ENCODE results near the gene TMEM184B.

TMEM184B gene

GRCh38 chr22:38230108-38230825 is 42.5 kb downstream of the TMEM184B start:
- Histone ChIP-seq H3K4me1 (ENCODE audit: control insufficient read depth in 5 of 5, insufficient read depth in 5 of 5, low read length in 5 of 5) (peaks cover 23 to 73% (median 65%) of the 10 kb centered on the region in 5 donors), H3K9me3 (ENCODE audit: control insufficient read depth in 5 of 5, low read length in 5 of 5) (no peaks in the 10 kb centered on the region), H3K9ac (ENCODE audit: low read length in 5 of 5) (peak overlapping the region in 1 of 5 donors; percentile 2), H3K27ac (ENCODE audit: low read depth, low read length) (peak overlapping the region; percentile 71), H3K4me3 (ENCODE audit: low read depth in 1 of 5, low read length in 5 of 5) (no peak overlapping the region), H3K27me3 (ENCODE audit: control insufficient read depth in 5 of 5, insufficient read depth in 4 of 5, low read length in 5 of 5) (no peaks in the 10 kb centered on the region), H3K36me3 (ENCODE audit: control insufficient read depth in 5 of 5, insufficient read depth in 5 of 5, low read length in 5 of 5) (peaks cover 0 to 83% (median 67%) of the 10 kb centered on the region in 5 donors)

- peaks cover 20 to 62% (median 53%) of the 10 kb centered on the region in 5 donors for H3K4me1 ChIP-seq (ENCODE audit: control insufficient read depth in 5 of 5, insufficient read depth in 5 of 5, low read length in 5 of 5)
- H3K4me3 ChIP-seq (ENCODE audit: low read depth in 1 of 5, low read length in 5 of 5) = no peak overlapping the region
- H3K27me3 ChIP-seq (ENCODE audit: control insufficient read depth in 5 of 5, insufficient read depth in 4 of 5, low read length in 5 of 5) = no peaks in the 10 kb centered on the region
- H3K27ac ChIP-seq (ENCODE audit: low read depth, low read length) = peak overlapping the region; percentile 92
- H3K36me3 ChIP-seq (ENCODE audit: control insufficient read depth in 5 of 5, insufficient read depth in 5 of 5, low read length in 5 of 5) = peaks cover 0 to 82% (median 67%) of the 10 kb centered on the region in 5 donors
- peak overlapping the region in 3 of 5 donors; percentile 21 to 57 (median 28) for H3K9ac ChIP-seq (ENCODE audit: low read length in 5 of 5)
- no peaks in the 10 kb centered on the region for H3K9me3 ChIP-seq (ENCODE audit: control insufficient read depth in 5 of 5, low read length in 5 of 5)
Measured at GRCh38 chr22:38228873-38229740, 43.7 kb downstream of the TMEM184B start.

GRCh38 chr22:38228326-38228872 is 44.4 kb downstream of the TMEM184B start:
- Histone ChIP-seq H3K9me3 (ENCODE audit: control insufficient read depth in 5 of 5, low read length in 5 of 5) (no peaks in the 10 kb centered on the region), H3K9ac (ENCODE audit: low read length in 5 of 5) (peak overlapping the region in 2 of 5 donors; percentile 28 to 57), H3K4me1 (ENCODE audit: control insufficient read depth in 5 of 5, insufficient read depth in 5 of 5, low read length in 5 of 5) (peaks cover 18 to 59% (median 51%) of the 10 kb centered on the region in 5 donors), H3K4me3 (ENCODE audit: low read depth in 1 of 5, low read length in 5 of 5) (no peak overlapping the region), H3K36me3 (ENCODE audit: control insufficient read depth in 5 of 5, insufficient read depth in 5 of 5, low read length in 5 of 5) (peaks cover 0 to 84% (median 69%) of the 10 kb centered on the region in 5 donors), H3K27ac (ENCODE audit: low read depth, low read length) (peak overlapping the region; percentile 92), H3K27me3 (ENCODE audit: control insufficient read depth in 5 of 5, insufficient read depth in 4 of 5, low read length in 5 of 5) (no peaks in the 10 kb centered on the region)

DNA sequence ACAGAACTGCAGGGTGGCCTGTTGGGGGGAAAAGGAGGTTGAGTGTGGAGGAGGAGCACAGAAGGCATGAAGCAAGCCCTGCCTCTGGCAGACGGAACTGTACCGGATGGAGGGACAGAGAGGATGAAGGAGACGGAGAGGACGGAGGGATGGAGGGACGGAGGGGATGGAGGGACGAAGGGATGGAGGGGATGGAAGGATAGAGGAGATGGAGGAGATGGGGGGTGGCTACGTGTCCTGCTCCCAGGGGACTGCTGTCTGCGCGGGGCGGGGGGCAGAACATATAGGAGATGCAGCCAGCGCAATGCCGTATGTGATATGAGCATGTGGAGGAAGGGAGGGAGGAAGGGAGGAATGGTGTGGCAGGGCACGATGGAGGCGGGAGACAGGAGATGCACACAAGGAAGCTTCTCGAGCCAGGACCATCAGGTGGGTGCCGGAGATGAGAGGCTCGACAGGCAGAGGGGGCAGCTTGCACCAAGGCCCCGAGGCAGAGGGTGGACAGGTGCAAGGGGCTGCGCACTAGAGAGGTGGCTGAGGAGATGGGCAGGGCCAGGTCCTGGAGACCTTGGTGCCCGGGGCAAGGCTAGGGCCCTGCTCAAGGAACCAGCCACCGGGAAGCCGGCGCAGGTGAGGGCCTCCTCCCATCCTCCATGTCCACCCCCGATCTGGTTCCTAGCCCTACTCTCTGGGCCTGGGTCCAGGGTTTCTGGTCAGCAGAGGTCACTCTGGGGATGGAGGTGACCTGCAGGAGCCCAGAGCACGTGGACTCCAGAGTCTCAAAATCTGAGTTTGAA is 45.8 kb downstream of the TMEM184B start:
- Histone ChIP-seq H3K4me3 (ENCODE audit: low read depth in 1 of 5, low read length in 5 of 5) (no peak overlapping the region), H3K9ac (ENCODE audit: low read length in 5 of 5) (no peak overlapping the region), H3K9me3 (ENCODE audit: control insufficient read depth in 5 of 5, low read length in 5 of 5) (no peaks in the 10 kb centered on the region), H3K27me3 (ENCODE audit: control insufficient read depth in 5 of 5, insufficient read depth in 4 of 5, low read length in 5 of 5) (no peaks in the 10 kb centered on the region), H3K36me3 (ENCODE audit: control insufficient read depth in 5 of 5, insufficient read depth in 5 of 5, low read length in 5 of 5) (peaks cover 0 to 79% (median 62%) of the 10 kb centered on the region in 5 donors), H3K27ac (ENCODE audit: low read depth, low read length) (no peak overlapping the region), H3K4me1 (ENCODE audit: control insufficient read depth in 5 of 5, insufficient read depth in 5 of 5, low read length in 5 of 5) (peaks cover 10 to 59% (median 50%) of the 10 kb centered on the region in 5 donors)

DNA sequence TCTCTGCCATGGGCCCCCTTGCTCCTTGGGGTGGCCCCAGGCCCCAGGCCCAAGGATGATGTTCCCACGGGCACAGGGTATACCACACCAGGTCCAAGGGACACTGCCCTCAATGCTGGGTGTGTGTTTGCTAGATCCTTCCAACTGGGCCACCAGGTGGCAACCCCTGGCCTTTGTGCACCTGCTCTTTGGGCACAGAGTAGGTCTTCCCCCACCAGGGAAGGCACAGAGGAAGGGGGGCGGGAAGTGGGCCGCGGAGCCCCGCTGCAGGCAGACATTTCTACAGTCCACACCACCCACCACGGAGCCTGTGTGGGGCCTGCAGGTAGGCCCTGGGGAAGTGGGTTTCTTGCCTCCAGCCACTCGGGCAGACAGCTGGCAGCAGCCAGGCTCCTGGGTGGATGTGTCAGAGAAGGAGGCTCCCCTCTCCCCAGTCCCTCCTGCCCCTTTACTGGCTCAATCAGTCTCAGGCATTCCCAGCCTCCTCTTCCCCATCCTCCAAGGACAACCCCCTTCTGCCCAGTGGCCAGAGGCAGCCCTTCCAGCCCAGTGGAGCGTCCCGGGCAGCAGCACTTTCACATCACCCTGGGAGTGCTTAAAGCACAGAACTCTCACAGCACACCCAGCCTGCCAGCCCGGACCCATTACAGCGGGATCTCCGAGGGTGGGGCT is 49.4 kb downstream of the TMEM184B start:
- Histone ChIP-seq H3K9ac (ENCODE audit: low read length in 5 of 5) (peak overlapping the region in 1 of 5 donors; percentile 9), H3K27ac (ENCODE audit: low read depth, low read length) (peak overlapping the region; percentile 16), H3K4me1 (ENCODE audit: control insufficient read depth in 5 of 5, insufficient read depth in 5 of 5, low read length in 5 of 5) (peaks cover 5 to 65% (median 56%) of the 10 kb centered on the region in 5 donors), H3K4me3 (ENCODE audit: low read depth in 1 of 5, low read length in 5 of 5) (no peak overlapping the region), H3K36me3 (ENCODE audit: control insufficient read depth in 5 of 5, insufficient read depth in 5 of 5, low read length in 5 of 5) (peaks cover 0 to 72% (median 60%) of the 10 kb centered on the region in 5 donors), H3K9me3 (ENCODE audit: control insufficient read depth in 5 of 5, low read length in 5 of 5) (no peaks in the 10 kb centered on the region), H3K27me3 (ENCODE audit: control insufficient read depth in 5 of 5, insufficient read depth in 4 of 5, low read length in 5 of 5) (no peaks in the 10 kb centered on the region)

DNA sequence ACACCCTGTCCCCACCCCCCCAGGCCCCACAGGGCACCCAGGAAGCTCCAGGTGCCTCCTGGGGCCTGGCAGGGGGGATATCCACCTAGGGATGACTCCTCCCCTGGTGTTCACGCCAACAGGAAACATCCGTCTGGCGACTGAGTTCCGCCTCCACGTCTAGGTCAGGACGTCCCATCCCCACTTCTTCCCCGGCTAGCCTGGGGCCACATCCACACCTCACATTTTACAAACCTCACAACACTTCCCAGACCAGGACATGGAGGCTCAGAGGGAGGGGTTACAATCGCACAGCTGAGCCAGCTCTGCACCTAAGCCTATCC is 50.1 kb downstream of the TMEM184B start:
- Histone ChIP-seq H3K9me3 (ENCODE audit: control insufficient read depth in 5 of 5, low read length in 5 of 5) (no peaks in the 10 kb centered on the region), H3K4me3 (ENCODE audit: low read depth in 1 of 5, low read length in 5 of 5) (no peak overlapping the region), H3K27ac (ENCODE audit: low read depth, low read length) (peak overlapping the region; percentile 16), H3K9ac (ENCODE audit: low read length in 5 of 5) (no peak overlapping the region), H3K4me1 (ENCODE audit: control insufficient read depth in 5 of 5, insufficient read depth in 5 of 5, low read length in 5 of 5) (peaks cover 3 to 65% (median 56%) of the 10 kb centered on the region in 5 donors), H3K36me3 (ENCODE audit: control insufficient read depth in 5 of 5, insufficient read depth in 5 of 5, low read length in 5 of 5) (peaks cover 0 to 66% (median 55%) of the 10 kb centered on the region in 5 donors), H3K27me3 (ENCODE audit: control insufficient read depth in 5 of 5, insufficient read depth in 4 of 5, low read length in 5 of 5) (no peaks in the 10 kb centered on the region)

DNA sequence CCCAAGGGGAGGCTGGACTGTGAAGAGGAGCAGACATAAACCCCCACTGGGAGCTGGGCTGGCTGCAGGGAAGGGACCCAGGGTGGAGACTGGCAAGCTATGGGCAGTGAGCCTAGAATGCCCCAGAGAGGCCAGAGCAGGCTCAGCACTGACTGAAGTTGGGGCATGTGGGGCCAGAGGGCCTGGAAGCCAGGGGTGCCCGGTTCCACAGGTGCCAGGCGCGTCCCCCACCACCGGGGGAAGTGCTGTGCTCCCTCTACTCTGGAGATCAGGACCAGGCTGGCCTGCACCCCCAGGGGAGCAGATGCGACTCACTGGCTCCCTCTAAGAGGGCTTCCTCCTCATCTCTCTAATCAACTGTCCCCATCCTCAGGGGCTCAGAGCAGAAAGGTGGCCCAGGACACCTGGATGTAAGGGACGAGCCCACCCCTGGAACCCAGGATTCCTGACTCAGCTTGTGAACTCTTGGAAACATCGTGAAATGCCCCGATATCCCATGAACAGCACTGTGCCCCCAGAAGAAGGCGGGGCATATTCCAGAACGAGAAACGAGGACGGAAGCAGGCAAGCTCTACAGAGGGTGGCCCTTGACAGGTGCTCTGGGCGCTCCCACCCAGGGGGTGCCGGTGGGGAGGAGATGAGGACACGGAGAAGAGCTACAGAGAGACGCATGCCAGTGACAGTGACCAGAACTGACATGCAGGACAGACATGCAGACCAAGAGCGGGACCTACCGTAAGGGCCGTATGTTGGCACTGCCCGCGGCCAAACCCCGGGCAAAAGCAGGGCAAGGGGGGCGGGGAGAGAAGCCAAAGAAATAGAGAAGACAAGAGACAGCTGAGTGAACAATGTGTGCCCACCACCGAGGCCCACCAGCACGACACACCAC is 50.7 kb downstream of the TMEM184B start:
- H3K36me3 ChIP-seq (ENCODE audit: control insufficient read depth in 5 of 5, insufficient read depth in 5 of 5, low read length in 5 of 5) = peaks cover 0 to 60% (median 51%) of the 10 kb centered on the region in 5 donors
- H3K4me1 ChIP-seq (ENCODE audit: control insufficient read depth in 5 of 5, insufficient read depth in 5 of 5, low read length in 5 of 5) = peaks cover 3 to 60% (median 54%) of the 10 kb centered on the region in 5 donors
- H3K27me3 ChIP-seq (ENCODE audit: control insufficient read depth in 5 of 5, insufficient read depth in 4 of 5, low read length in 5 of 5) = no peaks in the 10 kb centered on the region
- H3K27ac ChIP-seq (ENCODE audit: low read depth, low read length) = peak overlapping the region; percentile 16
- no peak overlapping the region for H3K4me3 ChIP-seq (ENCODE audit: low read depth in 1 of 5, low read length in 5 of 5)
- H3K9ac ChIP-seq (ENCODE audit: low read length in 5 of 5) = no peak overlapping the region
- H3K9me3 ChIP-seq (ENCODE audit: control insufficient read depth in 5 of 5, low read length in 5 of 5) = no peaks in the 10 kb centered on the region

DNA sequence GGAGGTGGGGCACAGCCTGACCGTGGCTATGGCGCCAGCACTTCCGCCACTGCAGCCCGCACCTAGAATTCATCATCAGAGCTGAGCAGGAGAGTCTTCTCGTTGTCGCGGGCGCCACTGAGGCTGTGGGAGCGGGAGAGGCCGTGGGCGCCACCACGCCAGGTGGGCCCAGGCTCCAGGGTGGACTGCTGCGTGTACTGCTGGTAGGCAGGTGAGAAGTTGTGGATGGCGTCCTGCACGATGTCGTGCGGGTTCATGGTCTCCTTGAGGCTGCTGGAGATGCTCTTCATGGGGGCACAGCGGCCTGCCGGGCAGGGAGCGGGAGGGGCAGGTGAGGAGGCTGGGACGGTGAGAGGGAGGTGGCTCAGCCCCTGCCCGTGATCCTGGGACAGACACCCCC is 51.4 kb downstream of the TMEM184B start:
- Histone ChIP-seq H3K9me3 (ENCODE audit: control insufficient read depth in 5 of 5, low read length in 5 of 5) (no peaks in the 10 kb centered on the region), H3K9ac (ENCODE audit: low read length in 5 of 5) (no peak overlapping the region), H3K36me3 (ENCODE audit: control insufficient read depth in 5 of 5, insufficient read depth in 5 of 5, low read length in 5 of 5) (peaks cover 0 to 56% (median 44%) of the 10 kb centered on the region in 5 donors), H3K27me3 (ENCODE audit: control insufficient read depth in 5 of 5, insufficient read depth in 4 of 5, low read length in 5 of 5) (no peaks in the 10 kb centered on the region), H3K4me3 (ENCODE audit: low read depth in 1 of 5, low read length in 5 of 5) (no peak overlapping the region), H3K27ac (ENCODE audit: low read depth, low read length) (no peak overlapping the region), H3K4me1 (ENCODE audit: control insufficient read depth in 5 of 5, insufficient read depth in 5 of 5, low read length in 5 of 5) (peaks cover 3 to 60% (median 54%) of the 10 kb centered on the region in 5 donors)

Data from subcutaneous abdominal adipose tissue (tissue), 5 donors.